ENCODE results near the gene ADCK1.

The ADCK1 gene

DNA sequence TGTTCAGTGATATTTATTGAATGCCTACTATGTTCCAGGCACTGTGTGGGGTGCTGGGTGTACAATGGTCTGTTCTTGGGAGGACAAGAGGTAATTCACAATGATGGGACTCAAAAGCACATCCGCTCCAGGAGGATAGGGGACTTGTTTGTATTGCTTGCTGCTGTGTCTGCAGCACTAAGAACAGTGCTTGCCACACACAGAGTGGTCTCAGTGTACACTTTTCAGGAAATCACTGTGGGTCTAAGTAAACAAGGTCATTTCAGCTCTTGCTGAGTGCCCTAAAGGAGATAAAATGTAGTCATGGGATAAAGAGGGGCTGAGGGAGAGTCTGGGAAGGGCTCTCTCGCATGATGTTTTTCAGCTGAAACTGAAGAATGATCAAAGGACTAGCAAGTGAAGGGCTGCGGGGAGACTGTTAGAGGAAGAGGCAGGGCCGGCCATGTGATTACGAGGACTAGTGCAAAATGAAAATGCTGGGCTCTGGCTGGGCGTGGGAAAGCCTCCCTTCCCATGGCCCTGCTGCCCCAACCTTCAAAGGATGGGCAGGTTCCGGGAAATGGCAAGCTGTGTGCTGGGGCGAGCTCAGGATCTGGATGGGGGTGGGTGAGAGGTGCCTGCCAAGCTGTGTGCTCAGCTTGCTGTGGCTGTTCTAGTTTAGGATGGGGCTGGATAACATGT is 39.1 kb downstream of the ADCK1 start:
- Histone ChIP-seq H3K36me3 (ENCODE audit: control insufficient read depth in 2 of 2, insufficient read depth in 2 of 2, low read length in 2 of 2) (peaks cover 0 to 3% of the 10 kb centered on the region in 2 donors), H3K27me3 (ENCODE audit: control insufficient read depth in 2 of 2, insufficient read depth in 2 of 2, low read length in 2 of 2) (no peaks in the 10 kb centered on the region), H3K9me3 (ENCODE audit: control insufficient read depth in 2 of 2, low read length in 2 of 2) (no peaks in the 10 kb centered on the region), H3K4me3 (ENCODE audit: low read length in 2 of 2) (no peak overlapping the region), H3K27ac (ENCODE audit: low read depth in 2 of 2, low read length in 2 of 2) (no peak overlapping the region), H3K9ac (ENCODE audit: low read depth in 1 of 2, low read length in 2 of 2) (no peak overlapping the region), H3K4me1 (ENCODE audit: control insufficient read depth in 2 of 2, insufficient read depth in 2 of 2, low read length in 2 of 2) (no peaks in the 10 kb centered on the region)

DNA sequence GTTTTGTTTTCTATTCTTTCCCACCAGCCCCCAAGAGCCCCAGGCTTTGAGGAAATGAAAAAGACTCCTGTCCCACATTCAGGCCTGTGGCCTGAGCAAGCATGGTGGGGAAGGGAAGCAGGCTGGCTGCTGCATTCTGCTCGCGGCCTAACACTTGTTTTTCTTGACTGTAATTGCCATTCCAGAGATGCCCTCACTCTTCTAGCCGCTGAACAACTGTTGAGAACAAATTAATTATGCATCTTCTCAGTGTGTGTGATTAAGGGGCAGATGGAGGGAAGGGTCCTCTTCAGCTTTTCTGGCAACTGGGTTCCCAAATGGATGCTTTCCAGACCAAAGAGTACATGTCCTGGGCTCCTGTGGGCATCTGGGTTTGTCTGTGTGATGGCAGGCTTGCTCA is 43.3 kb downstream of the ADCK1 start:
- Histone ChIP-seq H3K4me1 (ENCODE audit: control insufficient read depth in 2 of 2, insufficient read depth in 2 of 2, low read length in 2 of 2) (no peaks in the 10 kb centered on the region), H3K9me3 (ENCODE audit: control insufficient read depth in 2 of 2, low read length in 2 of 2) (no peaks in the 10 kb centered on the region), H3K9ac (ENCODE audit: low read depth in 1 of 2, low read length in 2 of 2) (no peak overlapping the region), H3K27me3 (ENCODE audit: control insufficient read depth in 2 of 2, insufficient read depth in 2 of 2, low read length in 2 of 2) (no peaks in the 10 kb centered on the region), H3K27ac (ENCODE audit: low read depth in 2 of 2, low read length in 2 of 2) (no peak overlapping the region), H3K4me3 (ENCODE audit: low read length in 2 of 2) (no peak overlapping the region), H3K36me3 (ENCODE audit: control insufficient read depth in 2 of 2, insufficient read depth in 2 of 2, low read length in 2 of 2) (no peaks in the 10 kb centered on the region)

DNA sequence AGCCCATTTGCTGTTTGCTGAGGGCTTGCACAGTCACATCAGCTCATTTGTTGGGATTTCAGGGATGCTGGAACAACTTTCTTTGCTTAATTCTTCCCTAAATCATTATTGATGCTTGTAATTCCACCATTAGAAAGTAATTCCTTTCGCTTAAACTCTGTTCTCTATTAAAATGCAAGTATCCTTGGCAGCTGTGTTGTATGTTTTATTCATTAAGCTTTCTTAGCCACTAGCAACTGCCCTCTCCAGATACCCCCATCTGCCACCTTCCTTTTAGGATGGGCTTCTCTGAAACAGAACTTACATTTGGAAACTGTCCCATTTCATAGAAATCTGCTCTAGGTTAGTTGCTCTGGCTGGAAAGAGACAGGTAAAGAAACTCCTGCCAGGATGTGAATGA is 43.7 kb downstream of the ADCK1 start:
- Histone ChIP-seq H3K36me3 (ENCODE audit: control insufficient read depth in 2 of 2, insufficient read depth in 2 of 2, low read length in 2 of 2) (no peaks in the 10 kb centered on the region), H3K27ac (ENCODE audit: low read depth in 2 of 2, low read length in 2 of 2) (no peak overlapping the region), H3K9me3 (ENCODE audit: control insufficient read depth in 2 of 2, low read length in 2 of 2) (no peaks in the 10 kb centered on the region), H3K4me1 (ENCODE audit: control insufficient read depth in 2 of 2, insufficient read depth in 2 of 2, low read length in 2 of 2) (no peaks in the 10 kb centered on the region), H3K4me3 (ENCODE audit: low read length in 2 of 2) (no peak overlapping the region), H3K9ac (ENCODE audit: low read depth in 1 of 2, low read length in 2 of 2) (no peak overlapping the region), H3K27me3 (ENCODE audit: control insufficient read depth in 2 of 2, insufficient read depth in 2 of 2, low read length in 2 of 2) (no peaks in the 10 kb centered on the region)

DNA sequence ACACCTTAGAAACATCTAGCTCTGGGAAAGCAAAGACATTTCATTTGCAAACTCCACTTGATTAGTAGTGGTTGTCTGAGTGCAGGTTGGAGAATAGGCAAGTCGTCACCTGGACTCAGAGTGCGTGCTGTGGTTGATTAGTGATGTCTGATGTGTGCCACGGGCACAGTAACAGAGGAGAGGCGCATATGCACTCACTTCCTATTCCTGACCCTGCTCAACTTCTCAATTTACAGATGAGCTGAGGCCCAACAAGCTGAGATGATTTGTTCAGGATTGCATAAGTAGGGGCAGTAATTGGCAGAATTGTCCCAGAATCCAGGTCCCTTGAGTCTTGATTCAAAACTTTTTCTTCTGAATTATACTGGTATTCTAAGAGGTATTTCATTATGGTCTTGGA is 44.9 kb downstream of the ADCK1 start:
- Histone ChIP-seq H3K27me3 (ENCODE audit: control insufficient read depth in 2 of 2, insufficient read depth in 2 of 2, low read length in 2 of 2) (no peaks in the 10 kb centered on the region), H3K9ac (ENCODE audit: low read depth in 1 of 2, low read length in 2 of 2) (no peak overlapping the region), H3K27ac (ENCODE audit: low read depth in 2 of 2, low read length in 2 of 2) (no peak overlapping the region), H3K36me3 (ENCODE audit: control insufficient read depth in 2 of 2, insufficient read depth in 2 of 2, low read length in 2 of 2) (no peaks in the 10 kb centered on the region), H3K4me3 (ENCODE audit: low read length in 2 of 2) (no peak overlapping the region), H3K4me1 (ENCODE audit: control insufficient read depth in 2 of 2, insufficient read depth in 2 of 2, low read length in 2 of 2) (no peaks in the 10 kb centered on the region), H3K9me3 (ENCODE audit: control insufficient read depth in 2 of 2, low read length in 2 of 2) (no peaks in the 10 kb centered on the region)

DNA sequence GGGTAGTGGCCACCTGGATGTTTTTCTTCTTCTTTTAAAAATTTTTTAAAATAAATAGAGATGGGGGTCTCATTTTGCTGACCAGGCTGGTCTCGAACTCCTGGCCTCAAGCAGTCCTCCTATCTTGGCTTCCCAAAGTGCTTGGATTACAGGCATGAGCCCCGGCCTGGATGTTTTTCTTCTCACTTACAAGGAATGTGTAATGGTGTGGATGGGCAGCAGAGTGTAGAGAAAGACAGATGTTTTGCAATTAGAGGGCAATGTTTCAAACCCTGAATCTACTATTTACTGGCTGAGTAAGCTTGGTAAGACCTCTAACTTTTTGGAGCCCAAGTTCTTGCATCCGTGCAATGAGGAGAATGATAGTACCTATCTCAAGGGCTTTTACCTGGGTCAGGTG is 48.1 kb downstream of the ADCK1 start:
- H3K36me3 ChIP-seq (ENCODE audit: control insufficient read depth in 2 of 2, insufficient read depth in 2 of 2, low read length in 2 of 2) = no peaks in the 10 kb centered on the region
- H3K9me3 ChIP-seq (ENCODE audit: control insufficient read depth in 2 of 2, low read length in 2 of 2) = no peaks in the 10 kb centered on the region
- H3K27me3 ChIP-seq (ENCODE audit: control insufficient read depth in 2 of 2, insufficient read depth in 2 of 2, low read length in 2 of 2) = no peaks in the 10 kb centered on the region
- H3K4me1 ChIP-seq (ENCODE audit: control insufficient read depth in 2 of 2, insufficient read depth in 2 of 2, low read length in 2 of 2) = no peaks in the 10 kb centered on the region
- no peak overlapping the region for H3K4me3 ChIP-seq (ENCODE audit: low read length in 2 of 2)
- H3K27ac ChIP-seq (ENCODE audit: low read depth in 2 of 2, low read length in 2 of 2) = no peak overlapping the region
- no peak overlapping the region for H3K9ac ChIP-seq (ENCODE audit: low read depth in 1 of 2, low read length in 2 of 2)

DNA sequence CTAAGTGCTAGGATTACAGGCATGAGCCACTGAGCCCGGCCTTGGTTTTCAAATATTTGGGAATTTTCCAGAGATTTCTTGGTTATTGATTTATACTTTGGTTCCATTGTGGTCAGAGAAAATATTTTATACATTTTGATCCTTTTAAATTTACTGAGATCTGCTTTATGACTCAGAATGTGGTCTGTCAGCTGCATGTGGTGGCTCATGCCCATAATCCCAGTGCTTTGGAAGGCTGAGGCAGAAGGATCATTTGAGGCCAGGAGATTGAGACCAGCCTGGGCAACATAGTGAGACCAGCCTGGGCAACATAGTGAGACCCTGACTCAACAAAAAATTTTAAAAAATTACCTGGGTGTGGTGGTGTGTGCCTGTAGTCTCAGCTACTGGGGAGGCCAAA is 49.8 kb downstream of the ADCK1 start:
- H3K36me3 ChIP-seq (ENCODE audit: control insufficient read depth in 2 of 2, insufficient read depth in 2 of 2, low read length in 2 of 2) = no peaks in the 10 kb centered on the region
- no peak overlapping the region for H3K9ac ChIP-seq (ENCODE audit: low read depth in 1 of 2, low read length in 2 of 2)
- no peak overlapping the region for H3K4me3 ChIP-seq (ENCODE audit: low read length in 2 of 2)
- no peaks in the 10 kb centered on the region for H3K9me3 ChIP-seq (ENCODE audit: control insufficient read depth in 2 of 2, low read length in 2 of 2)
- H3K27ac ChIP-seq (ENCODE audit: low read depth in 2 of 2, low read length in 2 of 2) = no peak overlapping the region
- no peaks in the 10 kb centered on the region for H3K4me1 ChIP-seq (ENCODE audit: control insufficient read depth in 2 of 2, insufficient read depth in 2 of 2, low read length in 2 of 2)
- no peaks in the 10 kb centered on the region for H3K27me3 ChIP-seq (ENCODE audit: control insufficient read depth in 2 of 2, insufficient read depth in 2 of 2, low read length in 2 of 2)

DNA sequence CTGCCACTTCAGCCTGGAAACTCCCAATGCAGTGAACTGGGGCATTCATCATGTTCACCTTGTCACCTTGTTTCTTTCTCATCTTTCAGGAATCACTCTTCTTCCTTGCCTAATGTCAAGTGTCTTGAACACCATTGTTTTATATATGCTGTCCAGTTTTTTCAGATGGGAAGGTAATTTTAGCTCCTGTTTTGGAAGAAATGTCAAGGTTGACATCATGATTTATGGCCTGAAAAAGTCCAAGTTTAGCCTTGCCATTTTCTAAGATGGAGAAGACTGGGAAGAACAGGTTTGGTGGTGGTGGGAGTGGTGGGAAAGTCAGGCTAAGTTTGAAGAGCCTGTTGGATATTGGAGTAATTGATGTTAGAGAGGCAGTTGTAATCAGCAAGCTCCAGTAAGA is 54.0 kb downstream of the ADCK1 start:
- Histone ChIP-seq H3K36me3 (ENCODE audit: control insufficient read depth in 2 of 2, insufficient read depth in 2 of 2, low read length in 2 of 2) (no peaks in the 10 kb centered on the region), H3K4me1 (ENCODE audit: control insufficient read depth in 2 of 2, insufficient read depth in 2 of 2, low read length in 2 of 2) (no peaks in the 10 kb centered on the region), H3K9ac (ENCODE audit: low read depth in 1 of 2, low read length in 2 of 2) (no peak overlapping the region), H3K4me3 (ENCODE audit: low read length in 2 of 2) (no peak overlapping the region), H3K27ac (ENCODE audit: low read depth in 2 of 2, low read length in 2 of 2) (no peak overlapping the region), H3K9me3 (ENCODE audit: control insufficient read depth in 2 of 2, low read length in 2 of 2) (no peaks in the 10 kb centered on the region), H3K27me3 (ENCODE audit: control insufficient read depth in 2 of 2, insufficient read depth in 2 of 2, low read length in 2 of 2) (no peaks in the 10 kb centered on the region)

DNA sequence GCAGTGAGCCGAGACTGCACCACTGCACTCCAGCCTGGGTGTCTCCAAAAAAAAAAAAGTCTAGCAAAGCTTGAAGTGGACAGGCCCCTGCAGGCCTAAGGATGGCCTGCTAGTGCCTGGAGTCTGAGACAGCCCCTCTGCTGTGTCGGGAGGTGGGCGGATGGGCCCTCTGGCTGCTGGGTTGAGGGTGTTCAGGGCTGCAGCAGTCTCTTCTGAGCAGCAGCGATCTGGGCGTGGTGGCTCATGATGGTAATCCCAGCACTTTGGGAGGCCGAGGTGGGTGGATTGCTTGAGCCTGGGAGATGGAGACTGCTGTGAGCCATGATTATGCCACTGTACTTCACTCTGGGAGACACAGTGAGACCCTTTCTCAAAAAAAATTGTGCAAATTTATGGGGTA is 57.0 kb downstream of the ADCK1 start:
- Histone ChIP-seq H3K9me3 (ENCODE audit: control insufficient read depth in 2 of 2, low read length in 2 of 2) (no peaks in the 10 kb centered on the region), H3K27ac (ENCODE audit: low read depth in 2 of 2, low read length in 2 of 2) (no peak overlapping the region), H3K36me3 (ENCODE audit: control insufficient read depth in 2 of 2, insufficient read depth in 2 of 2, low read length in 2 of 2) (peaks cover 0 to 8% of the 10 kb centered on the region in 2 donors), H3K9ac (ENCODE audit: low read depth in 1 of 2, low read length in 2 of 2) (no peak overlapping the region), H3K4me3 (ENCODE audit: low read length in 2 of 2) (no peak overlapping the region), H3K4me1 (ENCODE audit: control insufficient read depth in 2 of 2, insufficient read depth in 2 of 2, low read length in 2 of 2) (no peaks in the 10 kb centered on the region), H3K27me3 (ENCODE audit: control insufficient read depth in 2 of 2, insufficient read depth in 2 of 2, low read length in 2 of 2) (no peaks in the 10 kb centered on the region)

DNA sequence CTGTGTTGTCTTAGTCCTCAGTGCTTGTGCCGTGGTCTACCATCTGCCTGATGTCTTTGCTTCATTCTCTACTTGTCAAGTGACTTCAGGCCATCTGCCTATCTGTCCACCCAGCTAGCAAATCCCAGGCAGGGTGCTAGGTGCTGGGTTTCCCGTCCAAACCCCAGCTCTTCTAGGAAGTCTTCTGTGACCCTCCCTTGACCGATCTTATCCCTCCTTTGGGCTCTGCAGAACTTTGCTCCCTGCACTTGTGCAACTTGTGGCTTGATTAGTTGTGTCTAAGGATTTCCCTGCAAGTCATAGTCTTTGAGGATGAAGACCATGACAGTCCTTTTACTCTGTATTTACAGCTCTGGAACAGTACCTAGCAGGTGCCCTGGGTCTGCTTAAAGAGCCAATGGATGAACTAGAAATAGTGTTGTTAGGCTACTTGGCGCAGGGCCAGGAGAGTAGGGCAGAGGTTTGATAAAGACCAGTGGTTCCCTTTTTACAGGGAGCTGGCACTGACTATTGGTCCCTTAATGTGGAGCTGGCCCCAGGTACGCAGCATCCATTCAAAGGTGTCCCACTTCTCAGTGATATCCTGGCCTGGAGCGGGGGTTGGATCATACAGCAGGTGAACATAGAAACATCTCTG is 60.1 kb downstream of the ADCK1 start:
- no peaks in the 10 kb centered on the region for H3K4me1 ChIP-seq (ENCODE audit: control insufficient read depth in 2 of 2, insufficient read depth in 2 of 2, low read length in 2 of 2)
- H3K36me3 ChIP-seq (ENCODE audit: control insufficient read depth in 2 of 2, insufficient read depth in 2 of 2, low read length in 2 of 2) = peaks cover 0 to 8% of the 10 kb centered on the region in 2 donors
- no peak overlapping the region for H3K9ac ChIP-seq (ENCODE audit: low read depth in 1 of 2, low read length in 2 of 2)

DNA sequence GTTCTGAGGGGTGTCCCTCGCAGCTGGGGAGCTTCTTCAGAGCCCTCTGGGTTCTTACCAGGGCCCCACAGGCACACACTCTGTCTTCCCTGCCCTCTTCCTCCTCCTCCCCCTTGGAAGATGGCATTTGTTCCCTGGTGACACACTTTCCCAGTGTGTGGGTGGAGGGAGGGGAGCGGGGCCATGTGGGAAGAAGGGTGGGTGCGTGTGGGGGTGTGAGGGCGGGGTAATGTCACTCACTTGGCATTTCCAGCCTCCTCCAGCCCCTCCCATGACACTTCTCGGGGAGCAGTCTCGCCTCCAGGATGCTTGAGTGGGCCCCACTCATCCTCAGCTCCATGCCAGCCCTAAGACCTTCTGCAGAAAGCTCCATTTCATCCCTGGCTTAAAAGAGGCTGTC is 61.3 kb downstream of the ADCK1 start:
- Histone ChIP-seq H3K27ac (ENCODE audit: low read depth in 2 of 2, low read length in 2 of 2) (no peak overlapping the region), H3K4me3 (ENCODE audit: low read length in 2 of 2) (no peak overlapping the region), H3K9ac (ENCODE audit: low read depth in 1 of 2, low read length in 2 of 2) (no peak overlapping the region), H3K9me3 (ENCODE audit: control insufficient read depth in 2 of 2, low read length in 2 of 2) (no peaks in the 10 kb centered on the region), H3K4me1 (ENCODE audit: control insufficient read depth in 2 of 2, insufficient read depth in 2 of 2, low read length in 2 of 2) (no peaks in the 10 kb centered on the region), H3K27me3 (ENCODE audit: control insufficient read depth in 2 of 2, insufficient read depth in 2 of 2, low read length in 2 of 2) (no peaks in the 10 kb centered on the region), H3K36me3 (ENCODE audit: control insufficient read depth in 2 of 2, insufficient read depth in 2 of 2, low read length in 2 of 2) (peaks cover 0 to 8% of the 10 kb centered on the region in 2 donors)

More for the DNA sequence above, 60.1 kb downstream of the ADCK1 start:
- no peak overlapping the region for H3K27ac ChIP-seq (ENCODE audit: low read depth in 2 of 2, low read length in 2 of 2)
- H3K4me3 ChIP-seq (ENCODE audit: low read length in 2 of 2) = no peak overlapping the region
- H3K9me3 ChIP-seq (ENCODE audit: control insufficient read depth in 2 of 2, low read length in 2 of 2) = no peaks in the 10 kb centered on the region
- H3K27me3 ChIP-seq (ENCODE audit: control insufficient read depth in 2 of 2, insufficient read depth in 2 of 2, low read length in 2 of 2) = no peaks in the 10 kb centered on the region
